HG03280 (cell line): ENCODE data around the gene CLEC3B.
"Not testable (repeated sequence)": the region's sequence is repeated elsewhere in the genome, so short reads cannot be mapped to it uniquely, and the experiment has no call there.

ENCODE experiments used
- ATAC-seq: cut with Tn5 transposase; IDR thresholded peaks from one replicate; pipeline ENCODE4 v1.9.1; 2021; ENCODE audit warnings: mild to moderate bottlenecking, moderate library complexity; ENCODE audit not compliant: unreplicated experiment

The CLEC3B gene

GRCh38 chr3:45064512-45065372 is 38.6 kb downstream of the CLEC3B start:
- ATAC-seq: no peak

DNA sequence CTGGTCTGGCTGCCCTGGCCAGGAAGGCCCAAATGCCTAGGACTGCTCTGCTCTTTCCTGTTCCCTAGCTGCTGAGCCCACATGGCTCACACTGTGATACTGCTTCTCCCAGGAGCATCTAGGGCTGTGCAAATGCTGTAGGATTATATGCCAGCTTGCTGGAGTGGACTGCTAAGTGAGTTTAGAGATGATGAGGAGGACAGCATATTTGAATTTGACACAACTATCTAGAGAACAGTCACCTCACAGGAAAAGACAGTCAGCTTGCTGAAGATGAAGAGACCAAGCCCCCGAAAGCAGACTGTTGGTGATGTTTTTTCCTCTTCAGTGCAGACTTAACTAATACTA is 39.2 kb downstream of the CLEC3B start:
- no peak for ATAC-seq

DNA sequence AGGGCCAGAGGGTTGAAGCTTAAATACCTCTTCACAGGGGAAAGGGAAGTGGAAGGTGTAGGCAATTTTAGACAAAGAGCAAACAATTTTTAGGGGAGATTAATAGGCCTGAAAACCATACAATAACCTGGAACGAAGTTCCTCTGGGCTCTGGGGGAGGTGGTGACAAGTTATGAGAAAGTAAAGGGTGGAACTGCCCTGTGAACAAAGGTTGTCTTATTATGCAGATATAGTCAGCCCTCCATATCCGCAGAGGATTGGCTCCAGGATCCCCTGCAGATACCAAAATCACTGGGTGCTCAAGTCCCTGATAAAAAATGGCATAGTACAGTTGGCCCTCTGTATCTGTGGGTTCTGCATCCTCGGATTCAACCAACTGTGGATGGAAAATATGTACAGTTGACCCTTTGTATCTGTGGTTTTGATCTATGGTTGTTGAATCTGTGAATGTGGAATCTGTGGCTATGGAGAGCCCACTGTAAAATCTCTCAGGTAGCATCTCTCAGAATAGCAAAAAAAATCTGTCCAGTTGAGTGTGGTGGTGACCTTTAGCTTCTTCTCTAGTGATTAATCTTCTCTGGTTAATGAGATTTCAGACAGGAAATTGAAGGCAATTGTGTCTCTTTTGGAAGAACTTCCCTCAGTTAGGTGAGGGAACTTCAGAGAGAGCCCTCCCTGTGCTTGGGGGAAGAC is 40.2 kb downstream of the CLEC3B start:
- ATAC-seq: no peak

GRCh38 chr3:45067486-45067885 is 41.4 kb downstream of the CLEC3B start:
- ATAC-seq: no peak

DNA sequence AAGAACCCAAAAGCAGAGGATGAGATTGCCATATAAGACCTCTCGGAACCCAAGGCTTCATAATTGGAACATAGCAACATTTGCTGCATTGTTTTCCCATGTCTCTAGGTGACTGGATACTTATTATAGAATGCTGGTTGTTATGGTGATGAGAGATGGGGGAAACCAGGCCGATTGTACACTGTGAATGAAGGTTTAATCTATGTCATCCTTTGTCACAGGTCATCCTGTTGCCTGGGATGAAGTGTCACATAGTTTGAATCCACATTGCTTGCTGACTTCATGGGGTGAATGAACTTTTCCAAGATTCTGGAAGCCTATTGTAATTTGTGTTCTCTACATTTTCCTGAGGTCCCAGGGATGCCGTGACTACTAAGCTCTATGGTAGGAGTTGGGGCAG is 41.8 kb downstream of the CLEC3B start:
- ATAC-seq: no peak

DNA sequence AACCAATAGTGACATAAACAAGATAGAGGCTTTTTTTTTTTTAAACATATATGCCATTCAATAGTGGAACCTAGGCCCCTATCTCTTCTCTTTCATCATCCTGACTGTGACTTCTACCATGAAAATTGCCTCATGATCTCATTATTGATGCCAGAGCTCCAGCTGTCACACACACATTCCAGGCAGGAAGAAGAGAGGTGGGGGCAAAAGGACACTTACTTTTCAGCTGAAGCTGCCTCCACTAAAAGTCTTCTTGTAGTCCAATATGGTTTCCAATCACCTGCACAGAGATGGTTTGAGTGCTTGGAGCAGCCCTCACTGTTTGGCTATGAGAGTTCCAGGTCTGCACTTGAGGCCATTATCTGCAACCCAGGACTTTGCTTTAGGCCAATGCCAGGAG is 45.0 kb downstream of the CLEC3B start:
- ATAC-seq: no peak

DNA sequence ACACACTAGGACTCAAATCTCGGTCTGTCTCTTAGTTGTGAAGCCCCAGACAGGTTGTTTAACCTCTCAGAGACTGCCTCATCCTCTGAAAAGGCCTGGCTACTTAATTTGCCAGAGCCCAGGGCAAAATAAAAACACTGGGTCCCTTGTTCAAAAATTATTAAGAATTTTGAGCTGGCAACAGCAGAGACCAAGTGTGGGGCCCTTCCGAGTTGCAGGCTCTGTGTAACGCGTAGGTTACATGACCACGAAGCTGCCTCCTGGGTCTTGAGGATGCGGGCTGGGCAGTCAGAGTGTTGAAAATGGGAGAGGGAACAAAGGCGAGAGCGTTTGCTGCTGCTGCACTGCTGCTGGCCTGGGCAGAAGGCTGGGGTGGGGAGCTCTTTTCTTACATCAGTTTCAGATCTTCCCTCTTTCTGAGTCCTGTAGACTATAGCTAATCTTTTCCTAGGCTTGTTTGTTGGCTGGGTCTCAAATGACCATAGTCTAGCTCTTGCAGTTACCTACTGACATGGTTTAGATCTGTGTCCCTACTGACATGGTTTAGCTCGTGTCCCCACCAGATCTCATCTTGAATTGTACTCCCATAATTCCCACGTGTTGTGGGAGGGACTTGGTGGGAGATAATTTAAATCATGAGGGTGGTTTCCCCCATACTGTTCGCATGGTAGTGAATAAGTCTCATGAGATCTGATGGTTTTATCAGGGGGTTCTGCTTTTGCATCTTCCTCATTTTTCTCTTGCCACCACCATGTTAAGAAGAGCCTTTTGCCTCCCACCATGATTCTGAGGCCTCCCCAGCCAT is 49.9 kb downstream of the CLEC3B start:
- no peak for ATAC-seq

- ATAC-seq: not testable (repeated sequence)
Measured at GRCh38 chr3:45078256-45078655, 52.2 kb downstream of the CLEC3B start.

DNA sequence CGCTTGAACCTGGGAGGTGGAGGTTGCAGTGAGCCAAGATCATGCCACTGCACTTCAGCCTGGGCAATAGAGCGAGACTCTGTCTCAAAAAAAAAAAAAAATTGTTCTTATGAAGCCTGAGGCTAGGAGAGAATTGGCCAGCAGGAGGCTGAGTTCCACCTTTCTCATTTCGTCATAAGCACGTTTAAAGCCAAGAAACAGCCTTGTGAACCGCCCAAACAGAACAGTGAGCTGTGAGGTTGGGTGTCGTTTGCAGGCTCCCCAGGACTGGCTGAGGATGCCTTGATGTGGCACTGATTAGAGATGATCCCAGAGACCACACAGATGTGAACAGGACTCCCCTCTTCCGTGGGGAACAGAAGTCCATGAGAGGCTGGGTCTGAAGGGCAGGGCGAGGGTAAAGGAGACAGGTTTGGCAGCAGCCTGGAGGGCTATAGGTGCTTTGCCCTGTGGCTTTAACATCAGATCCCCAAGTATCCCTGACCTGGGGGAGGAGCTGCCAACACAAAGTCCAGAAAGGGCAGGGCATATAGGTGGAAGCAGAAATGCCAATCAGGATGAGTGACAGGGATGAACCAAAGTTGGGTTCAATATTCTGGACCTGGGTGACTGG is 52.9 kb downstream of the CLEC3B start:
- no peak for ATAC-seq

DNA sequence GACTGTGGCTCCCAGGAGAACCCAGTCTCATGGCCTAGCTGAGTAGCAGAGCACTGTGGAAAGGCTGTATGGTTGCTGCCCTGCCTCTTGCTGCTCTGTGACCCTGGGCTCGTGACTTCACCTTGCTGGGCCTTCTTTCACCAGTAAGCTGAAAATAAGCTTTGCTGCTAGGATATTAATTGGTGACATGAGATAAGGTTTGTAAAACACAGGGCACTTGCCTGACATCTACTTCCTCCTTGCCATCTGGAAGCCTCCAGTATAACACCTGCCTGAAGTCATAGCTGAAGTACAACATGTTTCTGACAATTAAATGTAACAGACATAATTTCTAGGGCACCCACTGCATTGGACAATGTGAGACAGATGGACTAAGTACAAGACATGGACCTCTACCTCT is 53.6 kb downstream of the CLEC3B start:
- no peak for ATAC-seq

DNA sequence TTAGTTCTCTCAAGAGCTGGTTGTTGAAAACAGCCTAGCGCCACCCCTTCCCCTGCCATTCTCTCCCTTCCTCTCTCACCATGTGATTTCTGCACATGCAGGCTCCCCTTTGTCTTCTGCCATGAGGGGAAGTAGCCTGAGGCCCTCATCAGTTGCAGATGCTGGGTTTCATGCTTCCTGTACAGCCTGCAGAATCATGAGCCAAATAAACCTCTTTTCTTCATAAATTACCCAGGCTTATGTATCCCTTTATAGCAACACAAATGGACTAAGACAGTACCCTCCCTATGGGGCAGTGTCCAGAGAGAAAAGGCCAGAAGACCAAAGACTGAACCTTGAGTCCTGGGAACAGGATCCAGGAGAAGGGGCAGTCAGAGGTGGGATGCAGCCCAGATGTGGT is 54.7 kb downstream of the CLEC3B start:
- no peak for ATAC-seq

DNA sequence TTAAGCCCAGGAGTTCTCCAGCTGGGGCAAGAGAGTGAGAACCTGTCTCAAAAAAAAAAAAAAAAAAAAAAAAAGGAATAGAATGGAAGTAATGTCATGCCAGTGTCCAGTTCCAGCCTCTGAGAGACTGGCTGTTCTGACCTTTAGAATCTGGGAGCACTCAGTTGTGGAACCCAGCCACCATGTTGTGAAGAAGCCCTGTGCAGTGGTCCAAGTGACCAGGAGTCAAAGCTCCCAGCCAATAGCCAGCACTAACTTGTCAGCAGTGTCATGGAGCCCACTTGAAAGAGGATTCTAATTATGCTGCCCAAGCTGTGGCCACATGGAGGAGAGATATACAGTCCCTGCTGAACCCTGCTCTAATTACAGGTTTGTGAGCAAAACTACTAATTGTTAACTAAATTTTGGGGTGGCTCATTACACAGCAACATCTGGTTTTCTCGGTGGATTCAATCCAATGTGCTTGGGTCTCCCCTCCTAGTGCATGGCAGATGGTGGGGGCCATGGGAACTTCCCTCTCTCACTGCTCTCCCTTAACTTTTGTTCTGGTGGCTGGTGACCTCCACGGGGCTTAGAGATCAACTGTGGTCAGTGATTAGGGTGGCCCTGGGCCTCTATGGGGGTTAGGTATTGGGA is 55.5 kb downstream of the CLEC3B start:
- ATAC-seq: no peak

DNA sequence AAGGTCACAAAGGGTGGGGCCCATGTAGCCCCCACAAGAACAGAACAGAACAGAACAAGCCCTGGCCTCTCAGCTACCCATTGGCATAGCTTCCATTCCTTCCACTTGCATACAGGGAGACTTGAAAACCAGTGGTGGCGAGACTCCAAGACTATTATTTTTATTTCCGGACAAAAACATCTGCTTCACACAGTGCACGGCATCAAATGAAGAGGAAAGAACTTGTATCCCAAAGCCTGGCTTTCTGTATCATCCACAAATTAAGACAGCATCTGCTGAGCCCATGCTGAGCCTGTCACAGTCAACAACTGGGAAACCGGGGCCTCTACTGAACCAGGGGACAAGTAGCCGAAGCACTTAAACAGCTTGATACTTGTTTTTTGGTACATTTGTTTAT is 56.0 kb downstream of the CLEC3B start:
- no peak for ATAC-seq

DNA sequence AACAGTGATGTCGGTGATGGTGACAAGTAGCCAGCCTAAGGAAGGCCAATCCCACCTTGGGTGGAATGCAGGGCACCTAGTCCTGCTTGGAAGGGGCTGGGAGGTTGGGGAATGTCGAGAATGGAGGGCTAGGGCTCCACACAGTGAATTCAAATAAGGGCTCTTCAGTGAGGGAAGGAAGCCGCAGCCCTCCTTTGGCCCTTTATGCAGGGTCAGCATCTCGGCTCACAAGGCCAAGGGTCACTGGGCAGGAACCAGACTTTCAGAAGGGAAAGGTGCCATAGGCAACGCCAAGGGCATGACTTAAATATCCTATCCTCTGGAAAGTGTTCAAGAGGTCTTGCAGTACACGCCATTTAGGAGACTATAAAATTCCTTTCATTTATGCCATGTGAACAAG is 56.9 kb downstream of the CLEC3B start:
- no peak for ATAC-seq

DNA sequence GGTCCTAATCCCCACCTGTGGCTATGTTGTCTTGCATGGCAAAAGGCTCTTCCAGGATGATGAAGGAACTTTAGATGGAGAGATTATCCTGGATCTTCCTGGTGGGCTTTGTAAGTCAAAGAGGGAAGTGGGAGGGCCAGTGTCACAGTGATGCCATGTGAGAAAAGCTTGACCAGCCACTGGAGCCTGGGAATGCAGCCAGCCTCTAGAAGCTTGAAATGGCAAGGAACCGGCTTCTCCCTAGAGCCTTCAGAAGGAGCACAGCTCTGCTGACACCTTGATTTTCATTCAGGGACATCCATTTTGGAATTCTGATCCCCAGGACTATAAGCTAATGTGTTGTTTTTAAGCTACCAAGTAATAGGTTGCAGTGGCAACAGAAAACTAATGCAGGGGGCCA is 58.3 kb downstream of the CLEC3B start:
- no peak for ATAC-seq

- ATAC-seq: no peak
Measured at GRCh38 chr3:45084820-45085816, 59.0 kb downstream of the CLEC3B start.
